Fibroblast of lung (primary cell): ENCODE measurements around the gene TRPM5.

Experiments
- CTCF ChIP-seq, 2 donors: IDR thresholded peaks in 1 of 2; conservative IDR thresholded peaks in 1 of 2; 1 replicate in 1 of 2; 2 replicates in 1 of 2; pipeline ENCODE4 v1.5.1; 2011 to 2012; ENCODE audit warnings: low read length in 2 of 2, control low read depth in 1 of 2, inconsistent platforms in 1 of 2, low read depth in 1 of 2, mild to moderate bottlenecking in 1 of 2
- EZH2 ChIP-seq: IDR thresholded peaks from 2 replicates; pipeline ENCODE4 v1.5.1; 2012; ENCODE audit warnings: low read length, control low read depth, mild to moderate bottlenecking; ENCODE audit errors: missing control alignments

GRCh38 chr11:2482745-2483144, 38.4 kb upstream of the TRPM5 start:
- TF ChIP-seq CTCF (conservative IDR thresholded peaks at IDR 0.05 in 1 of 2, IDR thresholded peaks at IDR 0.05 in 1 of 2; ENCODE audit: low read depth in 1 of 2, low read length in 2 of 2) (no peak), EZH2 (no peak)
